ENCODE measurements around the gene PDCD6IP. TPM values are rescaled to one million over a fixed set of nuclear protein-coding genes. Genes with fewer than 3 reads are reported as not detected.
"Not testable (repeated sequence)": the region's sequence is repeated elsewhere in the genome, so short reads cannot be mapped to it uniquely, and the experiment has no call there.

PDCD6IP gene
- total RNA-seq, 1 donor from 2014 or later: 91.1 TPM

DNA sequence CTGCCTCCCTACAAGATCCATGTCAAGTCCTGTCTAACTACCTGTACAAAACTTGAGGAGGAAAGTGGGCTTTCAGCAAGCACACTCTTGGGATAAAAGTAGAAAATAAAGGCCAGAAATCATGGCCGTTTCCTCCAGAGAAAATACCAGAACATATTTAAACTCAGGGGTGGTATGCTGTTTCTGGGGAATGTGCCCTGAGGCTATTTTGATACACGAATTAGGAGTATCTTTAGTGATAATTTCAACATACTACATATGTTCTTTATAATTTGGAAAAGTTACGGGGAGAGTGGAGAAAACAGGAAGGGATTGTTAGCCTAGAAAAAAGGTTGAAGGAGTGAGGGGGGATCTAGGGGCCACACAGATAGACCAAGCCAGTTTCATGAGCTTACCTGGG is 18.7 kb upstream of the PDCD6IP start:
- H3K36me3 ChIP-seq (ENCODE audit: control insufficient read depth, insufficient read depth, low read length): no peaks in the 10 kb centered on the region
- H3K4me3 ChIP-seq (ENCODE audit: low read depth, low read length): no peak overlapping the region
- FAIRE-seq: no peak
- DNase-seq (ENCODE audit: low read depth): no peak
- no peaks in the 10 kb centered on the region for H3K27me3 ChIP-seq (ENCODE audit: control insufficient read depth, insufficient read depth, low read length)
- TF ChIP-seq, protein P1, sequence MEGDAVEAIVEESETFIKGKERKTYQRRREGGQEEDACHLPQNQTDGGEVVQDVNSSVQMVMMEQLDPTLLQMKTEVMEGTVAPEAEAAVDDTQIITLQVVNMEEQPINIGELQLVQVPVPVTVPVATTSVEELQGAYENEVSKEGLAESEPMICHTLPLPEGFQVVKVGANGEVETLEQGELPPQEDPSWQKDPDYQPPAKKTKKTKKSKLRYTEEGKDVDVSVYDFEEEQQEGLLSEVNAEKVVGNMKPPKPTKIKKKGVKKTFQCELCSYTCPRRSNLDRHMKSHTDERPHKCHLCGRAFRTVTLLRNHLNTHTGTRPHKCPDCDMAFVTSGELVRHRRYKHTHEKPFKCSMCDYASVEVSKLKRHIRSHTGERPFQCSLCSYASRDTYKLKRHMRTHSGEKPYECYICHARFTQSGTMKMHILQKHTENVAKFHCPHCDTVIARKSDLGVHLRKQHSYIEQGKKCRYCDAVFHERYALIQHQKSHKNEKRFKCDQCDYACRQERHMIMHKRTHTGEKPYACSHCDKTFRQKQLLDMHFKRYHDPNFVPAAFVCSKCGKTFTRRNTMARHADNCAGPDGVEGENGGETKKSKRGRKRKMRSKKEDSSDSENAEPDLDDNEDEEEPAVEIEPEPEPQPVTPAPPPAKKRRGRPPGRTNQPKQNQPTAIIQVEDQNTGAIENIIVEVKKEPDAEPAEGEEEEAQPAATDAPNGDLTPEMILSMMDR (IDR thresholded peaks at IDR 0.05; ENCODE audit: insufficient read depth, low read length, severe bottlenecking): no peak

DNA sequence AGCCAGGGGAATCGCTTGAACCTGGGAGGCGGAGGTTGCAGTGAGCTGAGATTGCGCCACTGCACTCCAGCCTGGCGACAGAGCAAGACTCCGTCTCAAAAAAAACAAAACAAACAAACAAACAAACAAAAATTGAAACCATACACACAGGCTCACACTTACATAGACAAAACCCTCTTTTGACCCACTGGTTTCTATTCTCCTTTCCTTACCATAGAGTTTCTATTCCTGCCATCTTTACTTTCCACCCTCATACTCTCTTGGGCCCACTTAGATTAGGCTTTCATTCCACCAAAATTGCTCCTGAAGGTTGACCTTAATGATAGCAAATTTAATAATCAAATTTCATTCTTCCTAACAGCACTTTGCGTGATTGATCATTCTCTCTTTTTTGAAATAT is 17.0 kb upstream of the PDCD6IP start:
- not testable (repeated sequence) for H3K36me3 ChIP-seq (ENCODE audit: control insufficient read depth, insufficient read depth, low read length); H3K27me3 ChIP-seq (ENCODE audit: control insufficient read depth, insufficient read depth, low read length); H3K4me3 ChIP-seq (ENCODE audit: low read depth, low read length); FAIRE-seq; DNase-seq (ENCODE audit: low read depth)

DNA sequence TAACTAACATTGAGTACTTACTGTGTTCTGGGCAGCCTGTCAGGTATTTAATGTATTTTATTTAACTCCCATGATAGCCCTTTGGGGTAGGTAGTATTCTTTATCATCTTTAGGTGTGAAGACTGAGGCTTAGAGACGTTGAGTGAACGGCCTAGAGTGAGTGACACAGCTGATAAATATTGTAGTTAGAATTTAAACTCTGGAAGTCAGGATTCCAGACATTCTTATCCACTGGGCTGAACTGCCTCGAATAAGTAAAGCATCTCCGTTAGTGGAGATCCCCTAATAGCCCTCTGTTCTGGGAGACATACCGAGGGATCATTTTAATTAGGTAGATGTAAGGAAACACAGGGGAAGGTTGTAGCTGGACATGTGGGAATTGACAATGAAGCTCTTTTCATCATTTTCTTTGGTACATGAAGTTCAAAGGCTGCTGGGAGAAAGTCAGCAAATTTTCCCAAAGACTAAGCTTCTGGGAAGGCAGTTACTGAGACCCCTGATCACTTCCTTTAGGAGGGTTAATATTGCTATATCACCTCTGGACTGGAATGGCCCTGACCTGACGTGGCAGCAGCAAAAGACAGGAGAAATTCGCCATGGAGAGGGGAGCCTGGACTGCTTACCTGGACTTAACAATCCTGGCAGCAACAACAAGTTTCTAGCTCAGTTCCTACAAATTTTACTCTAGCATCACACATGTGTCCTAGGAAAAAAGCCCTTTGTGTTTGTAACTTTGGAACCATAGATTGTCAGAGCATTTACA is 11.7 kb upstream of the PDCD6IP start:
- H3K36me3 ChIP-seq (ENCODE audit: control insufficient read depth, insufficient read depth, low read length): no peaks in the 10 kb centered on the region
- TF ChIP-seq, protein P1 (IDR thresholded peaks at IDR 0.05; ENCODE audit: insufficient read depth, low read length, severe bottlenecking): no peak
- no peak overlapping the region for H3K4me3 ChIP-seq (ENCODE audit: low read depth, low read length)
- DNase-seq (ENCODE audit: low read depth) (no peak), FAIRE-seq (no peak)
- H3K27me3 ChIP-seq (ENCODE audit: control insufficient read depth, insufficient read depth, low read length): no peaks in the 10 kb centered on the region

DNA sequence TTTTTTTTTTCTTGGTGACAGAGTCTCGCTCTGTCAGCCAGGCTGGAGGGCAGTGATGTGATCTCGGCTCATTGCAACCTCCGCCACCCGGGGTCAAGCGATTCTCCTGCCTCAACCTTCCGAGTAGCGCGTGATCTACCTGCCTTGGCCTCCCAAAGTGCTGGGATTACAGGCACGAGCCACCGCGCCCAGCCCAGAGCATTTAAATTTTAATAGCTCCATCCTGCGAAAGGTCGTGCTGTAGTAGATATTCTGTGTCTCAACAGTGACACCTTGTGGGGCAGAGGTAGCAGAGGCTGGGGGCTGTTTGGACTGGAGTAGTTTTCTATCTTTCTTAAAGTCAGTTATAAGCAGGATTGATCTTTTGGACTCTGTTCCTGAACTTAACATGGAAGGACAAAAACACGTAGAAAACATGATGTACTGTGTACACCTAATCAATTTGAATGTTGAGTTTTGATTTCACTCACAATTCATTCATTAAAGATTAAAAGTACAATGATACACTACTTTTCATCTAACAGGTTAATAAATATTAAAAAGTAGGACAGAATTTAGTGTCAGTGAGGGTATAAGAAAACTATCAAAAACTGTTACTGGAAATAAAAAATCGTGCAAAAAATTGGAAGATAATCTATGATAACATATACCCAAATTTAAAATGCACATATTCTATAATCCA is 11.0 kb upstream of the PDCD6IP start:
- H3K4me3 ChIP-seq (ENCODE audit: low read depth, low read length): no peak overlapping the region
- H3K36me3 ChIP-seq (ENCODE audit: control insufficient read depth, insufficient read depth, low read length): no peaks in the 10 kb centered on the region
- FAIRE-seq (no peak), DNase-seq (ENCODE audit: low read depth) (peak; percentile 66)
- TF ChIP-seq, protein P1 (IDR thresholded peaks at IDR 0.05; ENCODE audit: insufficient read depth, low read length, severe bottlenecking): peak; percentile 72
- no peaks in the 10 kb centered on the region for H3K27me3 ChIP-seq (ENCODE audit: control insufficient read depth, insufficient read depth, low read length)

DNA sequence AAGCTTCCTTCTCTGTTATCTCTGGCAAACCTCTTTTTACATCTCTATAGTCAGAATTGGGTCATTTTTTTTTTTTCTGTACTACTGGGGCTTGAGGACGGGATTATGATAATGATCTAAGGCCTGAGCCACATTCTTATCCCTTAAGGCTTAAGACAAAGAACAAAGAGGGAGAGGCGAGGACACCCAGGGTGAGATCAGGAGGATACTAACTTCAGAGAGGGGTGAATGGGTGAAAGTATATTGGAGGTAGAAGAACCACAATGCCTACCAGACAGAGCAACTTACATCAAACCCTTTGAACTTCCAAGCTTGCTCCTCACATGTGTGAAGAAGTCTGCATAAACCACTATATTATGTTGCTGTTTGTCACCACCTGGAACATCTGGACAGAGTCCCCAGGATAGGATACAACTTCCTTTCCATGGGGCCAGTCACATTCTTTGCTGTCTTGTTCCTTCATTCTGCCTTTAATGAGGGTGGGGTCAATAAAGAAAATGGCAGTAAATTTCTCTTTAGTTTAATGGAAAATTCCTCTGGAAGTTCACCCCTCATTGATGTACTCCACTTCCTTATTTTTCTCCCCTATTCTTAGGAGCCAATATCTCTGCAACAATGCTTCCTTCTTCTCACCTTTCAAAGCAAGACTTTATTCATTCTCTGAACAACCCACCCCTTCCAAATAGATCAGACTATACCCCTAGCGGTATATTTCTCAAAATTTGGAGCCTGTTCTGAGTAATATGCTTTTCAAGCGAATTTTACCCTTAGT is 9.1 kb upstream of the PDCD6IP start:
- H3K4me3 ChIP-seq (ENCODE audit: low read depth, low read length): no peak overlapping the region
- DNase-seq (ENCODE audit: low read depth): no peak
- no peak for FAIRE-seq
- H3K27me3 ChIP-seq (ENCODE audit: control insufficient read depth, insufficient read depth, low read length): no peaks in the 10 kb centered on the region
- TF ChIP-seq, protein P1 (IDR thresholded peaks at IDR 0.05; ENCODE audit: insufficient read depth, low read length, severe bottlenecking): no peak
- H3K36me3 ChIP-seq (ENCODE audit: control insufficient read depth, insufficient read depth, low read length): peaks cover under 1% of the 10 kb centered on the region

DNA sequence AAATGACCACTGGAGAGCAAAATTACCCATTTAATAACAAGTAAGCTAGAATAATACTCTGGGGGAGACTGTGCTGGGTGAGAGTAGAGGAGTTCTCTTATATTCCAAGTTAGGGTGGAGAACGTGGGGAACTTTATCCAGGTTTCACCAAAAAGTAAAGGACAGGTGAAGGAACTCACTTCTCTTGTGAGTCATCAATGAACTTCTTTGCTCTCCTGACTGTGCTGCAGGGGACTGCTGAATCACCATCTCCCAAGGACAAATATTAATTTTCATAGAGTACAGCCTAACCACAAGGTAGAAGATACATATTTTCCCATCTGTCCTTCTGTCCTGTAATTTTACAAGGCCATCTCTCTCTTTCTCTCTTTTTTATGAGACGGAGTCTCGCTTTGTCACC is 8.3 kb upstream of the PDCD6IP start:
- FAIRE-seq: no peak
- no peaks in the 10 kb centered on the region for H3K27me3 ChIP-seq (ENCODE audit: control insufficient read depth, insufficient read depth, low read length)
- TF ChIP-seq, protein P1 (IDR thresholded peaks at IDR 0.05; ENCODE audit: insufficient read depth, low read length, severe bottlenecking): no peak
- H3K4me3 ChIP-seq (ENCODE audit: low read depth, low read length): no peak overlapping the region
- DNase-seq (ENCODE audit: low read depth): peak; percentile 74
- peaks cover 1% of the 10 kb centered on the region for H3K36me3 ChIP-seq (ENCODE audit: control insufficient read depth, insufficient read depth, low read length)
